Effector memory CD8-positive, alpha-beta T cell (primary cell): Measurements from ENCODE around the gene SMYD3.

Experiments
- ATAC-seq: fragments of 150-1000 bp; cut with Tn5 transposase; replicated peaks from 2 replicates; pipeline ENCODE4 v1.10.0; 2021; ENCODE audit warnings: mild to moderate bottlenecking, moderate library complexity
- DNase-seq, 3 experiments: peaks; one replicate each; pipeline ENCODE4 v3.0.0; 2021
- H3K27ac Mint-ChIP-seq, 2 donors: one replicate each; pipeline ENCODE4 v1.8.0; 2022; ENCODE audit warnings: mild to moderate bottlenecking in 2 of 2, mixed read lengths in 2 of 2, moderate library complexity in 2 of 2
- H3K27me3 Mint-ChIP-seq, 2 donors: one replicate each; pipeline ENCODE4 v1.8.0; 2022; ENCODE audit warnings: mixed read lengths in 2 of 2
- H3K36me3 Mint-ChIP-seq: one replicate; pipeline ENCODE4 v1.8.0; 2022; ENCODE audit warnings: mild to moderate bottlenecking, moderate library complexity, mixed read lengths; ENCODE audit not compliant: insufficient read depth
- H3K4me1 Mint-ChIP-seq, 2 donors: one replicate each; pipeline ENCODE4 v1.8.0; 2022; ENCODE audit warnings: low read depth in 2 of 2, mixed read lengths in 2 of 2
- H3K4me3 Mint-ChIP-seq, 2 donors: one replicate each; pipeline ENCODE4 v1.8.0; 2022; ENCODE audit warnings: mild to moderate bottlenecking in 2 of 2, mixed read lengths in 2 of 2, moderate library complexity in 2 of 2
- H3K9me3 Mint-ChIP-seq, 2 donors: one replicate each; pipeline ENCODE4 v1.8.0; 2022; ENCODE audit warnings: mixed read lengths in 2 of 2

The SMYD3 gene

DNA sequence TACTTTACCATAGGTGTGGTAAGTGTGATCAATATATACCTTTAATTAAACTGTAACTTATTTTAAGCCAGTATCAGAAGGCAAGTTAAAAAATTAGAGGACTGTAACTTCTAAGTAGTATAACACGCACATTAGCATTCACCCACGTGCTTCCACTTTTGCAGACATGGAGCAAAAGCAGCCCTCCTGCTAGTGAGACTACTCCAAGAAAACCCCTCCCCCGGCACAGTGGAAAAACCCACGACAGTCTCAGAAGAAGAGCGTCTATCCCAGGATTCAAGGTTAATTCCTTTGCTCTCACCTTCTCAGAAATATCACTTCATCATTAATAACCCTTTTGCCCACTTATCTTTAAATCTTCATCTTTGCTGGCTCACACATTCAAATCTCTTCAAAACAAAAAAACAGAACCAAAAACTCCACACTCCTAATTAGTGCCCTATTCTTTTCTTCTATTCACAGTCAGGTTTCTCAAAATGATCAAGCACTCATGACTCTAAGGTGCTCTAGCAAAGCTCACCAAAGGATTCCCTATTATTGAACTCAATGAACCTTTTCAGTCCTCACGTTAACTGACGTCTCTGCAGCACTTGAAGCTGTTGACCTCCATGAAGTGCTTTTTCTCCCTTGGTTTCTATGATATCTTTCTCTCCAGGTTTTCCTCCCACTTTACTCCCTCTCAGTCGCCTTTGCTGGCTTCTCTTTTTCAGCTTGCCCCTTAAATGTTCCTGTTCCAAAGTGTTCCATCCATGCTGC lies 213.5 kb downstream of the SMYD3 start:
- peaks cover 9 to 13% of the 10 kb centered on the region in 2 donors for H3K4me1 Mint-ChIP-seq
- no peaks in the 10 kb centered on the region for H3K9me3 Mint-ChIP-seq
- no peaks in the 10 kb centered on the region for H3K36me3 Mint-ChIP-seq
- ATAC-seq = no peak
- H3K27ac Mint-ChIP-seq = no peak overlapping the region
- no peak for DNase-seq
- H3K27me3 Mint-ChIP-seq = no peaks in the 10 kb centered on the region
- no peak overlapping the region for H3K4me3 Mint-ChIP-seq

DNA sequence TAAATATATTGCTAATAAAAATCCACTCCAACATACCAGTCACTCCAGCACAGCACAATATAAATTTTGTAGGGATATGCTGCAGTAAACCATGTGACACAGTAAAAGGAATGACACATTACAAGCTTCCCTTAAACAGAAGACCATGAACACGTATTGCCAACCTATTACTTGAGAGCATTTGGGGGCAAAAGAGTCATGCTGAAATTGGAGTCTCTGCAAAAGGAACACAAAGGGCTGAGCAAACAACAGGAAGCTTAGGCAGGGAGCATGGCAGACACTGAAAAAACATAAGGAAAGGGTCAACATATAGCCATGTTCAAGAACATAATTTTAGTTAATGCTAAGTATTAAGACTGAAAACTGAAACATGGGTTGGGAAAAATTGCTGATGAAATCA lies 214.5 kb downstream of the SMYD3 start:
- H3K36me3 Mint-ChIP-seq = no peaks in the 10 kb centered on the region
- no peaks in the 10 kb centered on the region for H3K27me3 Mint-ChIP-seq
- peaks cover 9 to 13% of the 10 kb centered on the region in 2 donors for H3K4me1 Mint-ChIP-seq
- ATAC-seq (no peak), DNase-seq (no peak)
- H3K27ac Mint-ChIP-seq = no peak overlapping the region
- no peaks in the 10 kb centered on the region for H3K9me3 Mint-ChIP-seq
- no peak overlapping the region for H3K4me3 Mint-ChIP-seq

DNA sequence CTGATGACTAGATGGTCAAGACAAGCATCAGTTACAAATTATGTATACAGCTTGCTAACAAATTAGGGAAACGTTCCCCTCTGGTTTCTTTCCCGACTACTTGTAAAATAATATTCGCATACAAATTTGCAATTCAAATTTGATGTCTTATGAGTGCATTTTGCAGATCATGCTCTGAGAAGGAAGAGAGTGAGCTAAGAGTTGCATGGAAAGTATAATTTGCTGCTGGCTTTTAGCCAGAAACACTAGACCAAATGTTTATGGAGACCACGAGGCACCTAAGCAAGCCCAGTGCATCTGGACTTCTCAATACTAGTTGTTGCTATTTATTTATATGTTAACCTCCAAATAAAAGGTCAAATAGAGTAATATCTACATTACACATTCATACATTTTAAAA lies 216.0 kb downstream of the SMYD3 start:
- no peaks in the 10 kb centered on the region for H3K27me3 Mint-ChIP-seq
- H3K36me3 Mint-ChIP-seq = no peaks in the 10 kb centered on the region
- ATAC-seq (no peak), DNase-seq (no peak)
- H3K9me3 Mint-ChIP-seq = no peaks in the 10 kb centered on the region
- no peak overlapping the region for H3K27ac Mint-ChIP-seq
- H3K4me3 Mint-ChIP-seq = no peak overlapping the region
- peaks cover 3 to 13% of the 10 kb centered on the region in 2 donors for H3K4me1 Mint-ChIP-seq

DNA sequence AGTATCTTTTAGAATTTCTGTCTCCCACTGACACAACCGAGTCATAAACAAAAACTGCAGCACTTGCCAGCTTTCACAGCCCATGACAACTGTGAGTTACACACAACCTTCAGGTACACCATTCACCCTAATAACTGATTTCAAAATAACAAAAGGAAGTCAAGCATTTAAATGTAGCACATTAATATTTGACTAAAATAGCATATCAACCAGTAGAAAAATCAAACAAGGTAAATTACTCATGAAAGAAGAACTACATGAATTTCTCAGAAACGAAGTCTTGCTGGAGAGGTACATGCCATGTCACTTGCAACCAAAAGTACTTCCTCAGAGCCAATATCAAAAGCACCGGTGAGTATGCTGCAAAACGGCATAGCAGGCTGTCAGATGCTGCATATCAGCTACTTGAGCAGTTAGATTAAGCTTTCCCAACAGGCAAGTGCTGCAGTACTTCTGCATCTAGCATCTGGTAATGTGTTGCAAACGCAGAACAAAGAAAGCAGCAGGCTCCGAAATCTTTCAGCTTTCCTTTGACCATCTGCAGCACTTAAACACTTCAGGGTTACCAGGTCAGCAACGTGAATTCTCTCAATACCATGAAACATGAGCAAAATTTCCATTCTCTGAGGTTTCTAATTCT lies 223.2 kb downstream of the SMYD3 start:
- Mint-ChIP-seq H3K4me1 (peaks cover 0 to 2% of the 10 kb centered on the region in 2 donors), H3K4me3 (no peak overlapping the region), H3K27me3 (no peaks in the 10 kb centered on the region), H3K27ac (no peak overlapping the region), H3K36me3 (no peaks in the 10 kb centered on the region), H3K9me3 (no peaks in the 10 kb centered on the region)
- DNase-seq (no peak), ATAC-seq (no peak)

DNA sequence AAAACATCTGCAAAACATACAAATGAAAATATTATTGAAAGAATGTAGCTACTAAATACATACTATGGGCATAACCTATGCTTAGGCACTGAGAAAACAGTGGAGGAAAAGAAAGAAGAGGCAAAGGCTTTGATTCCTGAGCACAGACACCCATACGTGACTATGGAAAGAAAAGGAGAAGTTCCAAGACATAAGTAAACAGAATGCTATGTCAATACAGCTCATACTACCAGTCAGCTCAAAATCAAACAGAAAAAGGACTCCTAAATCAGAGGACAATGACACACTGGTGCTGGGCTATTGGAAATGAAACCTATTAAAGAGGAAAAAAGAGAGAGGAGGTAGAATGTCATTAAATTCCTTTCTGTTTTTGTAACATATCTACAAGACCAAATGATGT lies 225.4 kb downstream of the SMYD3 start:
- Mint-ChIP-seq H3K9me3 (no peaks in the 10 kb centered on the region), H3K27me3 (no peaks in the 10 kb centered on the region), H3K4me3 (no peak overlapping the region), H3K4me1 (peaks cover 0 to 2% of the 10 kb centered on the region in 2 donors), H3K27ac (no peak overlapping the region), H3K36me3 (no peaks in the 10 kb centered on the region)
- DNase-seq = no peak
- no peak for ATAC-seq

DNA sequence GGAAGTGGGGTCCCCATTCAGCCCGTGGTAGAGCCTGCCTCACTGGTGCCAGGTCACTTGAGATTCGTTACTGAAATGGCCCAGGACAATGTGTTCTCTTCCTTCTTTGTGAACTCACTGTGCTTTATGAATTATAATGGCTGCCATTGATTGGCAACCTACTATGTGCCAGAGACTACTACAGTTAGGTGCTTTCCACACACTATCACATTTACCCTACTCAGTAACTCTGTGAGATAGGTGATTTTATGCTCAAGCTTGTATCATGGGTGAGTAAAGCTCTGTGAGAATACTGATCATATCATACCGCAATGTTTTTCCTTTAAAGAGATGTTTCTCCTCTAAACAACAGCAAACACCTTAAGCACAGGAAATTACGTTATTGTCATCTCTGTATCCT lies 225.9 kb downstream of the SMYD3 start:
- DNase-seq (no peak), ATAC-seq (no peak)
- no peaks in the 10 kb centered on the region for H3K9me3 Mint-ChIP-seq
- H3K36me3 Mint-ChIP-seq = no peaks in the 10 kb centered on the region
- no peak overlapping the region for H3K4me3 Mint-ChIP-seq
- H3K4me1 Mint-ChIP-seq = peaks cover 0 to 2% of the 10 kb centered on the region in 2 donors
- no peaks in the 10 kb centered on the region for H3K27me3 Mint-ChIP-seq
- no peak overlapping the region for H3K27ac Mint-ChIP-seq

DNA sequence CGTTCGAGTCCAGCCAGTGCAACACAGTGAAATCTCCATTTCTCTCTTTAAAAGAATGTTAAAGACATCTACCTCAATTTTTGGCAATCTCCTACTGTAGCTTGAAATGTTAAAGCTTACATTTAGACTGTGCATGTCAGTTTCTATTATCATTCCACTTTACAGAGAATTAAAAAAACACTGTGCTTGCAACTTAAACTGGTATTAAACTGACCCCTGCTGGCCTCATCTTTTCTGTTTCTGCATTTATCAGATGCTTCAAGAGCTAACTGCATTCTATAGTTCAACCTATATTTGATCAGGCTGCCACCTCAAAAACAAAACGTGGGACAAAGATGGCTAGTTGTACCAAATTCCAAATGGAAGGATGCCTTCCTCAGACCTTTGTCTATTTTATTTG lies 226.5 kb downstream of the SMYD3 start:
- H3K36me3 Mint-ChIP-seq = no peaks in the 10 kb centered on the region
- H3K27me3 Mint-ChIP-seq = no peaks in the 10 kb centered on the region
- ATAC-seq = no peak
- H3K9me3 Mint-ChIP-seq = no peaks in the 10 kb centered on the region
- peaks cover 0 to 2% of the 10 kb centered on the region in 2 donors for H3K4me1 Mint-ChIP-seq
- no peak for DNase-seq
- H3K4me3 Mint-ChIP-seq = no peak overlapping the region
- no peak overlapping the region for H3K27ac Mint-ChIP-seq

DNA sequence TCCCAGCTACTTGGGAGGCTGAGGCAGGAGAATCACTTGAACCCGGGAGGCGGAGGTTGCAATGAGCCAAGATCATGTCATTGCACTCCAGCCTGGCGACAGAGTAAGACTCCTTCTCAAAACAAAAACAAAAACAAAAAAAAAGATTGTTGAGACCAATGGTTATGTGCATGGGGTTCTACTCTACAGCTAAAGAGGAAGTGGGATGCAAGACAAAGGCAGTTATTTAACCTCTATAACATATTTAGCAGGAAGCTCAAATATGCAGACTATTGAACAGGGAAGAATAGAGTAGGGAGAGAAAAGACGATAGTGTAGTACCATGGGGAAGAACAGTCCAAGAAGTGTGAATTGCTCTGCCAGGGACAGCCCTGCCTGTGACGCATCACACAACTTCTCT lies 227.7 kb downstream of the SMYD3 start:
- Mint-ChIP-seq H3K36me3 (no peaks in the 10 kb centered on the region), H3K27me3 (no peaks in the 10 kb centered on the region), H3K4me3 (no peak overlapping the region), H3K27ac (no peak overlapping the region), H3K4me1 (peaks cover 0 to 2% of the 10 kb centered on the region in 2 donors), H3K9me3 (no peaks in the 10 kb centered on the region)
- ATAC-seq (no peak), DNase-seq (no peak)

DNA sequence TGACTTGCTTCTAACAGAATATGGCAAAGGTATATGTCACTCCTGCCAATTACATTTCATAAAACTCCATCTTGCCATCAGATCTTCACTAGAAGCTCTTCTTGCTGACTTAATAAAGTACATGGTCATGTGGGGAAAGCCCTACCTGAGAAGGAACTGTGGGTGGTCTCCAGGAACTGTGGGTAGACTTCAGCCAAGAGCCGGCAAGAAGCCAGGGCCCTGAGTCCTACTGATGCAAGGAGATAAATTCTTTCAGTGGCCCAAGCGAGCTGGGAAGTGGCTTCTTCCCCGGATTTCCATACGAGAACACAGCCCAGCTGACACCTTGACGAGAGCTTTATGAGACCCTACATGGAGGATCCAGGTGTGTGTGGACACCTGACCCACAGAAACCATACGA lies 228.7 kb downstream of the SMYD3 start:
- DNase-seq (no peak), ATAC-seq (no peak)
- Mint-ChIP-seq H3K4me3 (no peak overlapping the region), H3K9me3 (no peaks in the 10 kb centered on the region), H3K27ac (no peak overlapping the region), H3K36me3 (no peaks in the 10 kb centered on the region), H3K4me1 (peaks cover 0 to 1% of the 10 kb centered on the region in 2 donors), H3K27me3 (no peaks in the 10 kb centered on the region)

DNA sequence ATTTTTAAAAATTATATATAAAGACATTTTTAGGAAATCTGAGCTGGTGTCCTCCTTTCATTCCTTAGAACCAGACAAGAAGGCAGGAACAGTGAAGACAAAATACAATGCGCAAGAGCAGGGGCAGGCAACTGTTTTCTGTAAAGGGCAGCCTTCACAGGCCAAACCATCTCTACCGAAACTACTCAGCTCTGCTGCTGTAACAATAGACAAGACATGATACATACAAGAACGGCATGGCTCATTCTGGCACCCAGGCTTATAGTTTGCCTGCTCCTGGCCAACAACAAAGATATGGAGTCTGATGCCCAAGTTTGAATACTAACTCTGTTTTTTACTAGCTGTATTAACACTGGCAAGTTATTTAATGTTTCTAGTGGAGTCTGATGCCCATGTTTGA lies 232.0 kb downstream of the SMYD3 start:
- Mint-ChIP-seq H3K4me3 (no peak overlapping the region), H3K4me1 (no peaks in the 10 kb centered on the region), H3K27me3 (no peaks in the 10 kb centered on the region), H3K27ac (no peak overlapping the region), H3K9me3 (no peaks in the 10 kb centered on the region), H3K36me3 (no peaks in the 10 kb centered on the region)
- DNase-seq = no peak
- ATAC-seq = no peak

DNA sequence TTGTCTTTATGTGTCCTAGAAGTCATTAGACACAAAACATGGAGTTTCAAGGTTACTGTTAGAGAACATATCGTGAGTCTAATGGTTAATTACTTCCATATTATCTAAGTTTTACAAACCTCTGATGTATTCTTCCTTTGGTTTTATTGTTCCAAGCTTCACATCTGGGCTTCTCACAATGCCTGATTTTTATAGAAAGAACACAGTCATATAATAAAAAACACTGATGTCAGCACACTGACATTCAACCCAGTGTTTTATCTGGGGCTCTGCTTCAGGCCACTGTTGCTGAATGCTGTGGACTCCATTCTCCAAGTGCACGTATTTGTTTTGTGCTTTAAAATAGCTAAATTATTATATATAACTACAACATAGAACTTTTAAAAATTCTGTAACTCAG lies 232.9 kb downstream of the SMYD3 start:
- Mint-ChIP-seq H3K9me3 (no peaks in the 10 kb centered on the region), H3K27me3 (no peaks in the 10 kb centered on the region), H3K4me3 (no peak overlapping the region), H3K4me1 (no peaks in the 10 kb centered on the region), H3K36me3 (peaks cover 5% of the 10 kb centered on the region), H3K27ac (no peak overlapping the region)
- DNase-seq = no peak
- ATAC-seq = no peak

DNA sequence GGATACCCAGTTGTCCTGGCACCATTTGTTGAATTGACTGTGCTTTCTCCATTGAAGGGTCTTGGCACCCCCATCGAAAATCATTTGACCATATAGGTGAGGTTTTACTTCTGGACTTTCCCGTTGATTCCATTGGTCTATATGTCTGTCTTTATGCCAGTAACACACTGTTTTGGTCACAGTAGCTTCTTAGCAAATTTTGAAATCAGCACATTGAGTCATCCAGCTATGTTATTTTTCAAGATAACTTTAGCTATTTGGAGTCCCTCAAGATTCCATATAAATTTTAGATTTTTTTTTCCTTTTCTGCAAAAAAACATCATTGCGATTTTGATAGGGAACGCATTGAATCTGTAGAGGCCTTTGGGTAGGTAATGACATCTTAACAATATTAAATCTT lies 235.6 kb downstream of the SMYD3 start:
- ATAC-seq (no peak), DNase-seq (no peak)
- Mint-ChIP-seq H3K27ac (no peak overlapping the region), H3K4me1 (peaks cover 0 to 2% of the 10 kb centered on the region in 2 donors), H3K9me3 (no peaks in the 10 kb centered on the region), H3K27me3 (no peaks in the 10 kb centered on the region), H3K36me3 (peaks cover 5% of the 10 kb centered on the region), H3K4me3 (no peak overlapping the region)

DNA sequence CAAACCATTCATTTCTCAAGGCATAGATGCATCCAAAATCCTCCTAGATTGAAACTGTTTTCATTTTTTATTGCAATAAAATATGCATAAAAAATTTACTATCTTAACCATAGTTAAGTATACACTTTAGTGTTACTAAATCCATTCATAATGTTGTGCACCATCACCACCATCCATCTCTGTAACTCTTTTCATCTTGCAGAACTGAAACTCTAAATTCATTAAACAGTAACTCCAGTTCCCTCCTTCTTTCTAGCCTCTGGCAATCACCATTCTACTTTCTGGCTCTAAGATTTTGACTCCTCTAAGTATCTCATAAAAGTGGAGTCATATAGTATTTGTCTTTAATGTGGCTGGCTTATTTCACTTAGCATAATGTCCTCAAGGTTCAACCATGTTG lies 236.8 kb downstream of the SMYD3 start:
- Mint-ChIP-seq H3K27ac (no peak overlapping the region), H3K9me3 (no peaks in the 10 kb centered on the region)
- no peak for ATAC-seq

DNA sequence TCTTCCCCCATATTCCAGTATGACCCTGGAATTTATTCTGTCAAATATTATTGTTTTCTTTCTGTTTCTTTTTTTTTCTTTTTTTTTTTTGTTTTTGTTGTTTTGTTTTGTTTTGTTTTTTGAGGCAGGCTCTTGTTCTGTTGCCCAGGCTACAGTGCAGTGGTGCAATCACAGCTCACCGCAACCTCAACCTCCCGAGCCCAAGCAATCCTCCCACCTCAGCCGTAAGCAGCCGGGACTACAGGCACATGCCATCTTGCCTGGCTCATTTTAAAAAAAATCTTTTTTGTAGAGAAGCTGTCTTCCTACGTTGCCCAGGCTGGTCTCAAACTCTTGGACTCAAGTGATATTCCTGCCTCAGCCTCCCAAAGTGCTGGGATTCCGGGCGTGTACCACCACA lies 237.6 kb downstream of the SMYD3 start:
- peaks cover 0 to 4% of the 10 kb centered on the region in 2 donors for H3K4me1 Mint-ChIP-seq
- ATAC-seq = no peak
- H3K27ac Mint-ChIP-seq = no peak overlapping the region
- no peaks in the 10 kb centered on the region for H3K9me3 Mint-ChIP-seq
- DNase-seq = no peak
- H3K36me3 Mint-ChIP-seq = peaks cover 7% of the 10 kb centered on the region
- no peak overlapping the region for H3K4me3 Mint-ChIP-seq
- H3K27me3 Mint-ChIP-seq = no peaks in the 10 kb centered on the region

More for the DNA sequence above, 236.8 kb downstream of the SMYD3 start:
- no peak overlapping the region for H3K4me3 Mint-ChIP-seq
- H3K36me3 Mint-ChIP-seq = peaks cover 5% of the 10 kb centered on the region
- H3K27me3 Mint-ChIP-seq = no peaks in the 10 kb centered on the region
- DNase-seq = no peak
- peaks cover 0 to 4% of the 10 kb centered on the region in 2 donors for H3K4me1 Mint-ChIP-seq
